Fibroblast of skin of scalp (primary cell): ENCODE measurements around the gene ZNF554.
"Not testable (repeated sequence)": the region's sequence is repeated elsewhere in the genome, so short reads cannot be mapped to it uniquely, and the experiment has no call there.

ENCODE experiments used
- DNase-seq: peaks from one replicate; pipeline ENCODE4 v3.0.0-alpha.2; 2013

ZNF554 gene

GRCh38 chr19:2867025-2867991 lies 47.6 kb downstream of the ZNF554 start, which contains the start of gene ZNF556:
Gene ZNF556 (plus strand): TSS chr19:2867335. CDS start chr19:2867422, 87 bp downstream.
- no peak for DNase-seq

- no peak for DNase-seq
Observed at GRCh38 chr19:2869618-2870017, 50.0 kb downstream of the ZNF554 start.

DNA sequence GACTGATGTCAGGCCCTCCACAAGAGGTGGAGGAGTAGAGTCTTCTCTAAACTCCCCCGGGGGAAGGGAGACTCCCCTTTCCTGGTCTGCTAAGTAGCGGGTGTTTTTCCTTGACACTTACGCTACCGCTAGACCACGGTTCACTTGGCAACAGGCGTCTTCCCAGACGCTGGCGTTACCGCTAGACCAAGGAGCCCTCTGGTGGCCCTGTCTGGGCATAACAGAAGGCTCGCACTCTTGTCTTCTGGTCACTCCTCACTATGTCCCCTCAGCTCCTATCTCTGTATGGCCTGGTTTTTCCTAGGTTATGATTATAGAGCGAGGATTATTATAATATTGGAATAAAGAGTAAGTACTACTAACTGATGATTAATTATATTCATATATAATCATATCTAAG lies 52.5 kb downstream of the ZNF554 start:
- DNase-seq: not testable (repeated sequence)

DNA sequence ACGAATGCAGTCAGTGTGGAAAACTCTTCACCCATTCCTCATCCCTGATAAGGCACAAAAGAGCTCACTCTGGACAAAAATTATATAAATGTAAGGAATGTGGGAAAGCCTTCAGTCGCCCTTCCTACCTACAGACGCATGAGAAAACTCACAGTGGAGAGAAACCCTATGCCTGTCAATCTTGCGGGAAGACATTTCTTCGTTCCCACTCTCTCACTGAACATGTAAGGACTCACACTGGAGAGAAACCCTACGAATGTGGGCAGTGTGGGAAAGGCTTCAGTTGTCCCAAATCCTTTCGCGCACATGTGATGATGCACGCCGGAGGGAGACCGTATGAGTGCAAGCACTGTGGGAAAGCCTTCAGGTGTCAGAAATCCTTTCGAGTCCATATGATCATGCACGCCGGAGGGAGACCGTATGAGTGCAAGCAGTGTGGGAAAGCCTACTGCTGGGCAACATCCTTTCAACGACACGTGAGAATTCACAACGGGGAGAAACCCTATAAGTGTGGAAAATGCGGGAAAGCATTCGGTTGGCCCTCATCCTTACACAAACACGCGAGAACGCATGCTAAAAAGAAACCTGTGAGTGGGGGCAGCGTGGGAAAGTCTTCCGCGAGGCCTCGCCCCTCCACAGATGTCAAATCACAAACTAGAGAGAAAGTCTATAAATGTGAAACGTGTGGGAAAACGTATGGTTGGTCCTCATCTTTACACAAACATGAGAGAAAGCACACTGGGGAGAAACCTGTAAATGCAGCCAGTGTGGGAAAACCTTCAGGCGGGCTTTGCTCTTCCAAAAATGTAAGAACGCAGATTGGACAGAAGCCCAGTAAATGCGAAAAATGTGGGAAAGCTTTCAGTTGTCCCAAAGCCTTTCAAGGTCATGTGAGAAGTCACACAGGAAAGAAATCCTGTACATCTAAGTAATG lies 58.0 kb downstream of the ZNF554 start:
- DNase-seq: no peak

DNA sequence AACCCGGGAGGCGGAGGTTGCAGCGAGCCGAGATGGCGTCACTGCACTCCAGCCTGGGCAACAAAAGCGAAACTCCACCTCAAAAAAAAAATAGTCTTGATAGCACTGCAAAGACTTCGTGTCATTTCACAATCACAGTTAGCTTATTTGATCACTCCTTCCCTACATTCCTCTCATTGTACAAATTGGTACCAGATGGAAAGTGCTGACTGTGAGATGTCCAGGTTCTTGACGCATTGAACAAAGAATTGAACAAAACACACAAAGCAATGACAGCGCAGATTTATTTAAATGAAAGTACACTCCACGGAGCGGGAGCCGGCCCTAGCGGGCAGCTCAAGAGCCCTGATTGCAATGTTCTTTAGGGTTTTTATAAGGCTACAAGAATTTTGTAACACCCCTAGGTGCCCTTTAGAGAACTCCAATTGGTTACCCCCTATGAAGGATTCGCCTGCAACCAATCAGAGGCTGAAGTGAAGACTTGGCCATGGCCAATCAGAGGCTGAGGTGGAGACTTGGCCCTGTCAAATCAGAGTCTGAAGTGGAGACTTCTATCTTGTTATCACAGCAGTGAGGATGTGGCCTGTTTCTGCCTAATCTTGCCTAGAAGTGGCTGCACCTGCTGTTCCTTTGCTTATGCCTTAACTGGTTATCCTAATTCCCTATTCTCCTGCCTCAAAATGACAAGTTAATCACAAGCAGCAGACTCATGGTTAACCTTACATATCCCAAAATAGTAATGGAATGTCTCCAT lies 64.2 kb downstream of the ZNF554 start:
- no peak for DNase-seq

GRCh38 chr19:2885736-2886135 lies 66.1 kb downstream of the ZNF554 start:
- DNase-seq: no peak
